Measurements from ENCODE around the gene RRP9. TPM values are rescaled to one million over a fixed set of nuclear protein-coding genes. Genes with fewer than 3 reads are reported as not detected.

The RRP9 gene
- total RNA-seq, 1 donor from 2014 or later, result 15.4 TPM

- DNase-seq (ENCODE audit: low spot score in 2 of 2), result no peak
- H3K4me1 ChIP-seq, result peaks cover 10 to 24% of the 10 kb centered on the region in 2 donors
Observed at GRCh38 chr3:51960386-51960785, 18.7 kb upstream of the RRP9 start.

GRCh38 chr3:51959651-51960050, 17.9 kb upstream of the RRP9 start:
- H3K4me3 ChIP-seq, result no peak overlapping the region
- no peaks in the 10 kb centered on the region for H3K27me3 ChIP-seq
- peaks cover 29 to 39% of the 10 kb centered on the region in 2 donors for H3K36me3 ChIP-seq
- no peak for TF ChIP-seq CTCF (IDR thresholded peaks at IDR 0.05)
- intact Hi-C loops (cut with DNase I), result loop anchor here (10.0 kb wide), 1 partner anchor 1345 kb away; the partner anchor contains the start of genes CISH and MAPKAPK3
- no peak for DNase-seq (ENCODE audit: low spot score in 2 of 2)
- H3K4me1 ChIP-seq, result peaks cover 2 to 17% of the 10 kb centered on the region in 2 donors
- H3K9me3 ChIP-seq, result no peaks in the 10 kb centered on the region
- no peak overlapping the region for H3K27ac ChIP-seq

More at GRCh38 chr3:51960386-51960785, 18.7 kb upstream of the RRP9 start:
- Histone ChIP-seq H3K36me3 (peaks cover 29 to 39% of the 10 kb centered on the region in 2 donors), H3K9me3 (no peaks in the 10 kb centered on the region), H3K4me3 (no peak overlapping the region), H3K27ac (no peak overlapping the region), H3K27me3 (no peaks in the 10 kb centered on the region)
- TF ChIP-seq CTCF (IDR thresholded peaks at IDR 0.05), result no peak
- intact Hi-C loops (cut with DNase I), result loop anchor here (10.0 kb wide), 1 partner anchor 1346 kb away; the partner anchor contains the start of genes CISH and MAPKAPK3

- H3K36me3 ChIP-seq, result peaks cover 29 to 39% of the 10 kb centered on the region in 2 donors
- intact Hi-C loops (cut with DNase I), result no loop called here
- H3K4me3 ChIP-seq, result no peak overlapping the region
- H3K27me3 ChIP-seq, result no peaks in the 10 kb centered on the region
- no peak for DNase-seq (ENCODE audit: low spot score in 2 of 2)
- H3K9me3 ChIP-seq, result no peaks in the 10 kb centered on the region
- no peak for TF ChIP-seq CTCF (IDR thresholded peaks at IDR 0.05)
- H3K27ac ChIP-seq, result no peak overlapping the region
- H3K4me1 ChIP-seq, result peaks cover 2 to 9% of the 10 kb centered on the region in 2 donors
Observed at GRCh38 chr3:51958603-51959521, 17.2 kb upstream of the RRP9 start.

GRCh38 chr3:51957520-51958205, 16.0 kb upstream of the RRP9 start:
- H3K27ac ChIP-seq, result peak overlapping the region in 1 of 2 donors; percentile 19
- H3K4me1 ChIP-seq, result peaks cover 2 to 6% of the 10 kb centered on the region in 2 donors
- DNase-seq (ENCODE audit: low spot score in 2 of 2), result no peak
- no peak overlapping the region for H3K4me3 ChIP-seq
- peaks cover 29 to 39% of the 10 kb centered on the region in 2 donors for H3K36me3 ChIP-seq
- no peaks in the 10 kb centered on the region for H3K27me3 ChIP-seq
- intact Hi-C loops (cut with DNase I), result no loop called here
- TF ChIP-seq CTCF (IDR thresholded peaks at IDR 0.05), result no peak
- H3K9me3 ChIP-seq, result no peaks in the 10 kb centered on the region

- intact Hi-C loops (cut with DNase I), result loop anchor here (1.0 kb wide), 1 partner anchor 11 kb away; the partner anchor contains the start of gene PCBP4
- Histone ChIP-seq H3K36me3 (peaks cover 29 to 35% of the 10 kb centered on the region in 2 donors), H3K27me3 (no peaks in the 10 kb centered on the region), H3K9me3 (no peaks in the 10 kb centered on the region), H3K4me3 (peak overlapping the region; percentile 58 to 63), H3K4me1 (peaks cover 2 to 6% of the 10 kb centered on the region in 2 donors), H3K27ac (peak overlapping the region; percentile 81 to 85)
- DNase-seq (ENCODE audit: low spot score in 2 of 2), result peak in 1 of 2 donors; percentile 78
- TF ChIP-seq CTCF (IDR thresholded peaks at IDR 0.05), result peak; percentile 44 to 71 (median 45)
Observed at GRCh38 chr3:51955893-51956770, 14.4 kb upstream of the RRP9 start.
